Fibroblast of skin of right quadriceps (primary cell): Measurements from ENCODE around the gene KBTBD8.

Source experiments
- DNase-seq: peaks from one replicate; pipeline ENCODE4 v3.0.0-alpha.2; 2013

Gene KBTBD8

GRCh38 chr3:66998113-66998903 is at the start of gene KBTBD8:
Gene KBTBD8, plus strand, starts transcription at chr3:66998307. Its CDS starts 49 bp downstream, at chr3:66998356.
- peak; percentile 99 for DNase-seq

- no peak for DNase-seq
Measured at GRCh38 chr3:66948838-66949237, 49.3 kb upstream of the KBTBD8 start.

- DNase-seq: no peak
Measured at GRCh38 chr3:66949898-66950297, 48.2 kb upstream of the KBTBD8 start.

GRCh38 chr3:66952357-66952756 is 45.8 kb upstream of the KBTBD8 start:
- no peak for DNase-seq

GRCh38 chr3:66953934-66954445 is 44.1 kb upstream of the KBTBD8 start:
- DNase-seq: no peak

- DNase-seq: no peak
Measured at GRCh38 chr3:66956742-66957141, 41.4 kb upstream of the KBTBD8 start.

- no peak for DNase-seq
Measured at GRCh38 chr3:66957367-66957766, 40.7 kb upstream of the KBTBD8 start.

GRCh38 chr3:66958067-66958466 is 40.0 kb upstream of the KBTBD8 start:
- no peak for DNase-seq

- DNase-seq: no peak
Measured at GRCh38 chr3:66962664-66963063, 35.4 kb upstream of the KBTBD8 start.

GRCh38 chr3:66971245-66971644 is 26.9 kb upstream of the KBTBD8 start:
- no peak for DNase-seq

- peak; percentile 65 for DNase-seq
Measured at GRCh38 chr3:66971891-66972551, 26.1 kb upstream of the KBTBD8 start.

GRCh38 chr3:66980791-66981190 is 17.3 kb upstream of the KBTBD8 start:
- DNase-seq: no peak

GRCh38 chr3:66983101-66983500 is 15.0 kb upstream of the KBTBD8 start:
- no peak for DNase-seq

- DNase-seq: no peak
Measured at GRCh38 chr3:66985336-66985920, 12.7 kb upstream of the KBTBD8 start.

- DNase-seq: no peak
Measured at GRCh38 chr3:66986406-66986805, 11.7 kb upstream of the KBTBD8 start.

- DNase-seq: no peak
Measured at GRCh38 chr3:66989241-66989640, 8.9 kb upstream of the KBTBD8 start.

- no peak for DNase-seq
Measured at GRCh38 chr3:66989860-66990696, 8.0 kb upstream of the KBTBD8 start.

GRCh38 chr3:66991459-66991858 is 6.6 kb upstream of the KBTBD8 start:
- DNase-seq: peak; percentile 74

GRCh38 chr3:66993082-66993481 is 5.0 kb upstream of the KBTBD8 start:
- DNase-seq: no peak

- DNase-seq: no peak
Measured at GRCh38 chr3:66994588-66994987, 3.5 kb upstream of the KBTBD8 start.

- no peak for DNase-seq
Measured at GRCh38 chr3:66996696-66997095, 1.4 kb upstream of the KBTBD8 start.

- DNase-seq: no peak
Measured at GRCh38 chr3:66997560-66998112, 471 bp upstream of the KBTBD8 start.

- DNase-seq: no peak
Measured at GRCh38 chr3:66998904-66999235, 763 bp downstream of the KBTBD8 start.
